Activated T-cell treated with anti-CD3 and anti-CD28 coated beads for 1 hour (primary cell): ENCODE data around the gene ANKRD18B.
"Not testable (repeated sequence)": the region's sequence is repeated elsewhere in the genome, so short reads cannot be mapped to it uniquely, and the experiment has no call there.

Source experiments
- DNase-seq: peaks from one replicate; pipeline ENCODE4 v3.0.0-alpha.2; 2020; ENCODE audit warnings: low read depth

The ANKRD18B gene

DNA sequence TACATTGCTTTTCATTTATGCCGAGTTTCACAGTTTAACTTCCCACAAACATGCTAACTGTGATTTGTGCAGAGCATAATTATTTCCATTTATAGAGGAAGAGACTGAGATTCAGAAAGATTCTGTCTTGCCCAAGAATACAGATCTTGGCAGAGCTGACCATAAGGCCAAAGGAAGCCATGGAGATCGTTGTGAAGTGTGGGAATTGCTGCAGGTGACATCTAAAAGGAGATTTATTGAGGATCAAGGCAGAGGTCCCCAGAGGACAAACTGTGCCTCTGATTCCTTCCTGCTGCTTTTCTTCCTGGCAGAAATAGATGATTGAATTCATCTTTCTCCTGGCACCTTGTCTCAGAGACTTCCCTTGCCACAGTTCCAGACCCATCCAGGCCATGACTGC, 88.4 kb downstream of the ANKRD18B start:
- DNase-seq = not testable (repeated sequence)

DNA sequence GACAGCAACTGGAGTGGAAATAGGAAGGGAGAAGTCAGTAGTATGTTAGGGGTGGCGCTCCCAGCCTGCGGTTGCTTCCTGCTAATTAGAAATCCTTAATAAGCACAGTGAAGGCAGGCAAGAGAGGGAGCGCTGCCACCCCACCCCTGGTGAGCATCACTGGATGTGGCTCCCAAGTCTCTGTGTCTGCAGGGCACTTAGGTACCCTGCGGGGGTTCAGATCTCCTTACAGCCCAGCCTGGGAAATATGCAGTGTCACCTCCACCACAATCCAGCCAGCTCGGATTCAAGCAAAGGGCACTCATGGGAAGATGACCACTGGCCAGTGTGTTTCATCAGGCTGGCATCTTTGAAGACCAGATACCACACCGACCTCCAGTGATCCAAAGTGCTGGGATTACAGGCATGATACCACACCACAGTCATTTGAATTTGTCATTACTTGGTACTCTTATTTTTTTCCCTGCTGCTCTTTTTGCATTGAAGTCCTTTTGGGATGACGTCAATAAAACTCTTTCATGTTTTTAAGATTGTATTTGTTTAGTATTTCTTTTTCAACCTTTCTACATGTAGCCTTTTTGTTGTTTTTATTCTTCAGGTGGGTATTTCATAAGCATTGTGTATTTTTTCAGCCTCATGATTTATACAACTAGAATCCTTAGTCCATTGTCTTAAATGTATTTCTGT, 90.1 kb downstream of the ANKRD18B start:
- no peak for DNase-seq

DNA sequence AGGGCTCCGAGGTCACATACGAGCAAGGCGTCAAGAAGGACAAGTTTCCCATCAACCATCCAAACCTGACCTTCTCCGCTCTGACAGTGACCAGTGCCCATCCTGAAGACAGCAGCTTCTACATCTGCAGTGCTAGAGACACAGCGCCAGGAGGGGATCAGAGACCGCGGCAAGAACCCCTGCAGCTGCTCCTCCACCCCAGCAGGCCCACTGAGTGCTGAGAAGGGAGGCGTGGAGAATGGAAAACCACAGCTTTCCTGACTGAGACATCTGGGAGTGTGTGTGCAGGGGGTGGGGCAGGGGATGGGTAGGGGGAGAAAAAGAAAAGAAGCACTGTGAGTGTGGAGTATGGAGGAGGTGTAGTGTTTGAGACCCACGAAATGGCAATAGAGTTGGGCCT, 94.3 kb downstream of the ANKRD18B start:
- DNase-seq = not testable (repeated sequence)

DNA sequence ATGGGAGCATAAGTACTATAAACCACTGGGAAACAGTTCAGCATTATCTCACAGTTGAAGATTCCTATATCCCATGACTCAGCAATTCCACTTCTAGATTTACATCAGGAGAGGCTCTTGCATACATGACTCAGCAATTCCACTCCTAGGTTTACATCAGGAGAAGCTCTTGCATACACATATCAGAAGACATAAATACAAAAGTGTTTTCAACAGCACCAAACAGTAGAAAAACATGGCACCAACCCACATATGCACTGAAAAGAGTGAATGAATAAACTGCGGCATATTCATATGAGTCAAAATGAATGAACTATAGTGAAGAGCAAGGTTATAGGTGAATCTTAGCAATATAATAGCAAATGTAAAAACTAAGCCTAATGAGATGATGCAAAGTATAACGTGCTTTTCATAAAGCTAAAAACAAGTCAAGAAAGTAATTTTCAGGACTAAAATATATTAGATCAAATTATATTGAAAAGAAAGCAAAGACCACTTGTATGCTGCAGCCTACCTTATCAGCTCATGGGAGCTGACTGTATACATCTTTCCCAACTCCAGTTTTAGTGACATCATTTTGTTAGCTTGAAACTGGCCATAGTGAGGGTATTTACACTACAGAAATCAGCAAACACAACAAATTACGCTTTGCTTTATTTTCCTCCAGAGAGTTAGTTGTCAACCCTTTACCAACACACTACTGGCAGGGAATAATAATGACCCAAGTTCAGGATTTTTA, 95.8 kb downstream of the ANKRD18B start:
- DNase-seq = no peak

DNA sequence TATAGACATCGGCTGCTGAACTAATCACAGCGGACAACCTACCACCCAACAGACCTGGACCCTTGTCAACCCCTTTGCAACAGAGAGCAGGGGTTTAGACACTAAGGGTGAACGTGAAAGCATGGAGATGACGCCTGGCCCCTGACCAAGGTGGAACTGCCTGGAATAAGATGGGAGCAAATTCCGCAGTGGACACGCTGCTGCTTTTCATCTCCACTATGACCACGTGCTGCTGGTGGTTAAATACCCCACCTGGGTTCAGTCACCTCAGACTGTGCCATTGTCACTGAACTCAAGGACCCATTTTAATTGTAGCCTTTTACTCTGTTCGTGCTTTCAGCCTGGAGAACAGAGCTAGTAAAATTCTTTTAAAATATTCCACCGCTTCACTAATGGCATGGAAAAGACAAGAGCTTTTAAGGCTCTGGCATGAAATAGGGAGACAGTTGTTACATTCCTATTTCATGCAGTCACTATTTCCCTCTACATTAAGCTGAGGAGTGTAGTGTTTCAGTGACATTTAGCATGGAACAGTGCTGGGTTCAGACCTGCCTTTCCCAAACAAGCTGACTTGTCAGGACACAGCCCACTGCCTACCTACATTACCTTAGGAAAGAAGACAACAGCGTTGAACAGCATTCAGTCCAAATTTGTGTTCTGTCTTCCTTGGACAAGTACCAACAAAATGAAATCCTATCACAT, 96.8 kb downstream of the ANKRD18B start:
- no peak for DNase-seq
